GM06990 (cell line): Measurements from ENCODE around the gene SLC17A8.

Source experiments
- DNase-seq: peaks from one replicate; pipeline ENCODE4 v3.0.0-alpha.2; 2011; ENCODE audit not compliant: insufficient read length; ENCODE audit errors: extremely low read depth
- H3K27me3 ChIP-seq: replicated peaks from 2 replicates; pipeline ENCODE4 v1.6.0; 2011; ENCODE audit warnings: low read length; ENCODE audit not compliant: control insufficient read depth, insufficient read depth
- H3K36me3 ChIP-seq: 2 replicates; pipeline ENCODE4 v1.5.1; 2011; ENCODE audit warnings: low read length; ENCODE audit not compliant: control insufficient read depth, insufficient read depth
- H3K4me3 ChIP-seq: replicated peaks from 2 replicates; pipeline ENCODE4 v1.5.1; 2011; ENCODE audit warnings: low read depth, mild to moderate bottlenecking, control low read depth, low read length
- CTCF ChIP-seq: IDR thresholded peaks from 2 replicates; pipeline ENCODE4 v1.5.1; 2011; ENCODE audit warnings: low read length, control low read depth, mild to moderate bottlenecking, inconsistent platforms; ENCODE audit not compliant: insufficient read depth, poor library complexity, severe bottlenecking

Gene SLC17A8

GRCh38 chr12:100360450-100360849 lies 3.6 kb downstream of the SLC17A8 start:
- TF ChIP-seq CTCF, result no peak
- Histone ChIP-seq H3K36me3 (no peaks in the 10 kb centered on the region), H3K27me3 (no peaks in the 10 kb centered on the region; the same call in 1 of the 2 replicates), H3K4me3 (no peak overlapping the region)
- DNase-seq, result no peak

DNA sequence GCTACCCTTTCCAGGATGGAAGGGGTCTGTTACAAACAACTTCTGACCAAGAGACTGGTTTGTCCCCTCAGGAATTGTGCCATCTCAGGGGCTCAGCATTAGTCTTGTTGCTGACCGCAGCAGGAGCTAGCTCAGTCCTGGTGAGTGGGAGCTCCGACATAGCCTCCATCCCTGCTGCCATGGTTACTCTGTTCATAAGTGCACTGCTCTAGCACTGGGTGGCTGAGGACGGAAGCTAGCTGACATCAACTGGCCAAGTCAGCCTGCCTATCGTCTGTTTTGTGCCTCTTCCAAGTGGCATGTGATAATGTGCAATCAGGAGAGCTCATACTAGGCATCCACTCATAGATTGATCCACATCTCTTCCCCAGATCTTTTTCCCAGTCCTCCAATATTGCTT lies 7.5 kb downstream of the SLC17A8 start:
- H3K4me3 ChIP-seq, result no peak overlapping the region
- H3K36me3 ChIP-seq, result no peaks in the 10 kb centered on the region
- TF ChIP-seq CTCF, result no peak
- no peak for DNase-seq
- no peaks in the 10 kb centered on the region for H3K27me3 ChIP-seq

DNA sequence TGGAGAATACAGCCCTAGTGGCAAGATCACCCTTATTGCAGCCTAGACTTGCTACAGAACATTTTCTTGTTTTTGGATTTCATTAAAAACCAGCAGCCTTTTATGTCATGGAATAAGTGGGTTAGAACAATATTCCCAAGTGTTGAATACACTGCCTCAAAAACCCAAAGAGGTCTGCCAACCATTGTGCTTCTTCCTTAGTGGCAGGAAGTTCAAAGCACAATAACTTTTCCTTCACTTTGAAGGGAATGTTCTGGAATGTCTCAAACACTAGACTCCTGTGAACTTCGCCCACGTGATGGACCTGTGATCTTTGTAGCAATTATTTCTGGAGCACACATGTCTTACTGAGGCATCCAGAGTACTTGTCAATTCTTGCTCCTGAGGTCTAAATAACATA lies 8.5 kb downstream of the SLC17A8 start:
- TF ChIP-seq CTCF, result no peak
- no peaks in the 10 kb centered on the region for H3K27me3 ChIP-seq
- H3K36me3 ChIP-seq, result no peaks in the 10 kb centered on the region
- DNase-seq, result no peak
- H3K4me3 ChIP-seq, result no peak overlapping the region

GRCh38 chr12:100368066-100368465 lies 11.2 kb downstream of the SLC17A8 start:
- Histone ChIP-seq H3K36me3 (no peaks in the 10 kb centered on the region), H3K27me3 (no peaks in the 10 kb centered on the region), H3K4me3 (no peak overlapping the region)
- no peak for TF ChIP-seq CTCF
- DNase-seq, result no peak

DNA sequence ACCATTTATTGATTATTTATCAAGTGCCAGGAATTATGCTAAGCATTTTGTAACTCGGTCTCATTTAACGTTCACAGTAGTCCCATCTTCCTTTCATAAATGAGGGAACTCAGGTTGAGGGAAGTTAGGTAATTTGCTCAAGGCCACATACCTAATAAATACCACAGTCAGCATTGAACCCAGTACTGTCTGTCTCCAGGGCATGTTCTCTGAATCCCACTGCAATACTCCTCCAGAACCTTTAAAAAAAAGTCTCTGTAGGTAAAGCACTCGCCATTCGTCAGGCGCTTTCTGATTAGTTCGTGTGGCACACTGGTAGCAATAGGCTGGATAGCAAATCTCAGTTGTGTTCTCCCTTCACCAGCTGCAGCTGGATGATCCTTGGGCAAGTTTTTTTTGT lies 14.3 kb downstream of the SLC17A8 start:
- no peaks in the 10 kb centered on the region for H3K27me3 ChIP-seq
- no peaks in the 10 kb centered on the region for H3K36me3 ChIP-seq
- DNase-seq, result no peak
- no peak overlapping the region for H3K4me3 ChIP-seq
- no peak for TF ChIP-seq CTCF
